ENCODE data around the gene POLE.
"Not testable (repeated sequence)": the region's sequence is repeated elsewhere in the genome, so short reads cannot be mapped to it uniquely, and the experiment has no call there.

- TF ChIP-seq, protein P1, sequence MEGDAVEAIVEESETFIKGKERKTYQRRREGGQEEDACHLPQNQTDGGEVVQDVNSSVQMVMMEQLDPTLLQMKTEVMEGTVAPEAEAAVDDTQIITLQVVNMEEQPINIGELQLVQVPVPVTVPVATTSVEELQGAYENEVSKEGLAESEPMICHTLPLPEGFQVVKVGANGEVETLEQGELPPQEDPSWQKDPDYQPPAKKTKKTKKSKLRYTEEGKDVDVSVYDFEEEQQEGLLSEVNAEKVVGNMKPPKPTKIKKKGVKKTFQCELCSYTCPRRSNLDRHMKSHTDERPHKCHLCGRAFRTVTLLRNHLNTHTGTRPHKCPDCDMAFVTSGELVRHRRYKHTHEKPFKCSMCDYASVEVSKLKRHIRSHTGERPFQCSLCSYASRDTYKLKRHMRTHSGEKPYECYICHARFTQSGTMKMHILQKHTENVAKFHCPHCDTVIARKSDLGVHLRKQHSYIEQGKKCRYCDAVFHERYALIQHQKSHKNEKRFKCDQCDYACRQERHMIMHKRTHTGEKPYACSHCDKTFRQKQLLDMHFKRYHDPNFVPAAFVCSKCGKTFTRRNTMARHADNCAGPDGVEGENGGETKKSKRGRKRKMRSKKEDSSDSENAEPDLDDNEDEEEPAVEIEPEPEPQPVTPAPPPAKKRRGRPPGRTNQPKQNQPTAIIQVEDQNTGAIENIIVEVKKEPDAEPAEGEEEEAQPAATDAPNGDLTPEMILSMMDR (IDR thresholded peaks at IDR 0.05), result not testable (repeated sequence)
- not testable (repeated sequence) for TF ChIP-seq POLR2A (IDR thresholded peaks at IDR 0.05)
These were observed 7.7 kb upstream of the POLE start for GRCh38 chr12:132694888-132695287.

Data from vagina (tissue), 2 donors.